NCI-H82 (cell line): Measurements from ENCODE around the gene MT2A.
A peak's percentile ranks its signal among the peaks of the same experiment; 100 is the strongest.

Experiments used
- DNase-seq: peaks from one replicate; lab custom pipeline; 2025; lab: John Stamatoyannopoulos, UW

Gene MT2A

GRCh38 chr16:56608043-56608875 is at the start of gene MT2A:
TSS of gene MT2A (plus strand) at chr16:56608584. CDS start at chr16:56608656, 72 bp downstream.
- DNase-seq: peak; percentile 93

- DNase-seq: no peak
Measured at GRCh38 chr16:56559109-56559508, 49.3 kb upstream of the MT2A start.

DNA sequence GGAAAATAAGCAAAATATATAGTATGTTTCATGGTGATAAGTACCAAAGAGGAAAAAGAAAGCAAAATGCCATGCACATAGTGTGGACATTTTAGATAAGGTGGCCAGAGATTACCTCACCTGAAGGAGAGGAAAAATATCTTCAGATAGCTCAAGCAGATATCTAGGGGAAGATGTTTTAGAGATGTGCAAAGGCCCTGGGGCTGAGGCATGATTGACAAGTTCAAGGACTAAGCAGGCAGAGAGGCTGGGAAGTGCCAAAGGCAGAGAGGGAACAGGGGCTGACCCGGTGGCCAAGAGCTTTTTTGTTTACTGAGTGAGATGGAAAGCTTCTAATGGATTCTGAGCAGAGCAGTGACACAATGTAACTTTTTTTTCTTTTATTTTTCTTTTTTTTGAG is 47.9 kb upstream of the MT2A start:
- DNase-seq: no peak

DNA sequence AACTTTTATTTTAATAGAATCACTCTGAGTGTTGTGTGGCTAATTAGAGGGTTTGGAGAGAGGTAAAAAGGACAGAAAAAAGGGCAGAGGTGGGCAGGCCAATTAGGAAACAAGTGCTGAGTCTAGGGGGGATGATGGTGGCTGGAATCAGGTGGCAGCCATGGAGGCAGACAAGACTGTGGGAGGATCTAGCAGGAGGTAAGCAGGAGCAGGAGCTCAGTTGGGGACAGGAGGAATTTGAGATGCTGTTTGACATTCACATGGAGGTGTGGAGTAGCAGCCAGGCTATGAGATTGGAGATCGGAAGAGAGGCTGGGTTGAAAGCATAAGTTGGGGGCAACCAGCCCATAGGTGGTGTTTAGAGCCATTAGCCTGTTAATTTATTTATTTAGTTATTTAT is 47.3 kb upstream of the MT2A start:
- DNase-seq: no peak

DNA sequence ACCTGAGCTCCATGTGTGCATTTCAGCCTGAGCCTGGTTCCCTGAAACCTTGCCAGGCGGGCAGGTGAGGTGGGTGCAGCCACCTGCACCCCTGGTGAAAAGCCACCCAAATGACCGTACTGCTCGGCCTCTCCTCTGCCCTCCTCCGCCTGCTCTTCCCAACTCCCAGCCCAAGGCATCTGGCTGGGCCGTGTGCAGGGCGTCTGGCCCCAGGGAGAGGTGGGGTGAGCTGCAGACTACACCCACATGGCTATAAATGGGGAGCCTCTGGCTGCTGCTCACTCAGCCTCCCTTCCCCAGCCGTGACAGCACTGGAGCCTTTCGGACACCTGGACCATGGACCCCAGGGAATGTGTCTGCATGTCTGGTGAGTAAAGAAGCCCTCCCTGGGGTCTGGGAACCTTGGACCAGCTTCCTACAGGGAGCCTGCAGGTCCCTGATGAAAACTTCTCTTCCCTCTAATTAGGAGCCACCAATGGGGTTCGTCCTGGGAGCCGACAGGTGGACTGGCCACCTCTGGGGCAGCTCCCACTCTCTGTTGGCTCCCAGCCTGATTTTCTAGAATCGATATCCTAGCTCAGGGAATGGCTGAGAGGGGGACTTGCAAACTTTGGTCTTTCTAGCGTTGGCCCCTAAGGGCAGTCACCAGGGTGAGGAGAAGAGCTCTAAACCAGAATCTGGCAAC is 43.4 kb upstream of the MT2A start, which contains the start of gene MT4:
Gene MT4, plus strand, starts transcription at position 281 of the 685 bp plus-strand sequence. Its CDS starts 56 bp downstream, at position 337.
- no peak for DNase-seq

- peak; percentile 43 for DNase-seq
Measured at GRCh38 chr16:56569971-56570370, 38.4 kb upstream of the MT2A start.

DNA sequence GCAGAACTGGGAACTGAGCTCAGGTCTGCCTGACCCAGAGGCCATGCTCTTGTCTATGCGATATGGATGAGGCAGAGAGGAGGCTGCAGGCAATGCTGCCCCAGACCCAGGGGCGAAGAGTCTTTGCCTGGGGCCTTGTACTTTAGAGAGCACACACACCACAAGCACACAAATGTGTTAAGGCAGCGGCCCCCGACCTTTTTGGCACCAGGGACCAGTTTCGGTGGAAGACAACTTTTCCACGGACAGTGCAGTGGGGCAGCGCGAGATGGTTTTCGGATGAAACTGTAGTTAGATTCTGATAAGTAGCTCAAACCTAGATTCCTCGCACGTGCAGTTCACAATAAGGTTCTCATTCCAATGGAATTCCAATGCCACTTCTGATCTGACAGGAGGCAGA is 36.9 kb upstream of the MT2A start:
- DNase-seq: no peak

- no peak for DNase-seq
Measured at GRCh38 chr16:56574625-56575024, 33.8 kb upstream of the MT2A start.

DNA sequence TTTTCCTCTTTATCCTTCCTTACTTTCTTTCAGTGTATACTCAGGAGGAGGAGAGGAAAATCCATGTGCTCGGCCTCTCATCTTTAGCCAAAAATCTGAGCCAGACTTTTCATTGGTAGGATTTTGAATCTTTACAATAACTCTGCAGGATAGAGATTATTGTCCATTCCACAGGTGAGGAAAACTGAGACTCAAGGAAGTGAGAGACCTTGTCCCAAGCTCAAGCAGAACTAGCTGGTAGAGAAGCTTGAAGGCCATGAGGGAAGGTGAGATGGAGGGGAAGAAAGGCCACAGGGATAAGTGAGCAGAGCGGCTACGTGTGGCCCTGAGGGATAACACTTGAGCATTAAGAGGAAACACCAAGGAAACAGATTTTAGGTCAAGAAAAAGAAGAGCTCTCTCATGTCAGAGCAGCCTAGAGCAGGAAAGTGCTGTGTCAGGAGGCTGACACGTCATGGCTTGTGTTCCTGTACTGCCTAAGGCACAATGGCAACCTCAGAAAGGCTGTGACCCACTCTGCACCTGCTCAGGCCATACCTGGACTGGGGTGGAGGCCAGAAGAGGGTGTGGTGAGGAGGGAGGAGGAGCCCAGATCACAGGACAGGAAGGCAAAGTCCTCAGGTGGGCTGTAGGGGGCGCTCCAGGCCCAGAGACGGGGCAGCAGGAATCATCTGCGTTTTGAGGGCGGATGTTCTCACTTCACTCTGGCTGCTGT is 31.6 kb upstream of the MT2A start:
- peak; percentile 61 for DNase-seq

DNA sequence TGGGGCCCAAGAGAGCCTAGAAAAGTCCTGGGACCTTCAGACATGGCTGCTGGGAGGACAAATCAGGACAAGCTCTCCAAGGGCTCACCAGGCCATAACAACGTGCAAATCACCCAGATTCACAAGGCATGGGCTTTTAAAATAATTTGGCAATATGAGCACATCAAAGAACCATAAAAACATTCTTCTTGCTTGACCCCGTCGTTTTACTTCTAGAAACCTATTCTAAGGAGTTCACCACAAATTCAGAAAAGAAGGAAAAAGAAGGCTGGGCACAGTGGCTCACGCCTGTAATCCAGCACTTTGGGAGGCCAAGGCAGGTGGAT is 31.1 kb upstream of the MT2A start:
- DNase-seq: no peak

DNA sequence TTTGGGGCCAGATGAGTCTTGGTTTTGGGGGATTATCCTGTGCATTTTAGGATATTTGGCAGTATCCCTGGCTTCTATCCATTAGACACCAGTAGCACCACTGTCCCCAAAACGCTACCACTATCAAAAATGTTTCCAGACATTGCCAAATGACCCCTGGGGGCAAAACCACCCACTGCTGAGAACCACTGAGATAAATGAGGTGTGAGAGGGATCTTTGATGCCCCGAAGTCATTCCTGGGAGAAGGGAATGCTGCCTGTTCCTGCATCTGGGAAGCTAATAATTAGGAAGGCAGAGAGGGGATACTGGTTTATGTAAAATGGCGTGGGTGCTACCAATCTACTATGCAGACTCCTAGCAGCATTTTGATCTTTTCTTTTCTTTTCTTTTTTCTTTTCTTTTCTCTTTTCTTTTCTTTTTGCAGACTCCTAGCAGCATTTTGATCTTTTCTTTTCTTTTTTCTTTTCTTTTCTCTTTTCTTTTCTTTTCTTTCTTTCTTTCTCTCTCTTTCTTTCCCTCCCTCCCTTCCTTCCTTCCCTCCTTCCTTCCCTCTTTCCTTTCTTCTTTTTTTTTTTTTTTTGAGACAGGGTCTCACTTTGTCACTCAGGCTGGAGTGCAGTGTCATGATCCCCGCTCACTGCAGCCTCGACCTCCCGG is 27.9 kb upstream of the MT2A start:
- no peak for DNase-seq

- peak; percentile 2 for DNase-seq
Measured at GRCh38 chr16:56582911-56583310, 25.5 kb upstream of the MT2A start.

DNA sequence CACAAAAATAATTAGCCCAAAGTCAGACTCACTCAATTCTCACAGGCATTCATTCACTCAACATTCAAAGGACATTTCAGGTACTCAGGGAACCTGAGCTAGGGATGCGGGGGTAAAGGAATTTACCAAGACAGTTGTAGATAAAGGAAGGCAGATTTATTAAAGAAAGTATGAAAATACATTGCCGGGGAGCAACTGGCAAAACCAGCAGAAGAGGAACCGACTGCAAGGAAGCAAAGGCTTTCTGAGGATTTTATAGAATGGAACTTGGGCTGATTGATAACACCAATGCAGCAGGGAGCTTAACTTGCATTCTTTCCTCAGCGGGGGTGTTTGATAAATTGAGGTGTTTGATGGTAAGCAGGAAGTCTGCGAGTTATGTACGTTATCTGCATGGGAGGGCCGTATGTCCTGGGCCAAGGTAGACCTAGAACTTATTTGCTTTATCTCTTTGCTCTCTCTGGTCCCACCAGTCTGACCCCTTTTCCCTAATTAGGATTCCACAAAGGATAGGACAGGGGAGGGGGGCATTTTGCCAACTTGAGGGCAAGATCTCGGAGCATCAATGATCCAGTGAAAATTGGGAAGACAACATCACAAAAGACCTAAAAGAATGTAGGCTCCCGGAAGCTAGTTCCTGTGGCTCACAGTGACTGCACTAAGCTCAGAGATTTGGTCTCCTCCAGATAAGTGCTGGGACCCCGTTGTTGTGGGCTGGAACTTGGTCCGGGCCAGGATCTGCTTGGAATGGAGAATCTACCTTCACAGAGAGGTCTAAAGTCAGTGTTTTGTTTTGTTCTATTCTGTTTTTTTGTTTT is 24.8 kb upstream of the MT2A start:
- no peak for DNase-seq

DNA sequence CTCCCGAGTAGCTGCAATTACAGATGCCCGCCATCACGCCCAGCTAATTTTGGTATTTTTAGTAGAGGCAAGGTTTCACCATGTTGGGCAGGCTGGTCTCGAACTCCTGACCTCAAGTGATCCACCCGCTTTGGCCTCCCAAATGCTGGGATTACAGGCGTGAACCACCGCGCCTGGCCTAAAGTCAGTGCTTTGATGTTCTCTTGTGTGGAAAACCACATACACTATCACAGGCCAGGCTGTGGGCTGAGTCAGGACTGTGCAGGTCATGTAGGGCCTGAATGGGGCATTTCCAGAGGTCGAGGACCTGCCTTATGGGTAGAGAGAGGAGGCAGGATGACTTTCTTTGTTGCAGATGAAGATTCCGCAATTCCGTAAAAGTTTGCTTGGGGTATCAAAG is 24.1 kb upstream of the MT2A start:
- DNase-seq: no peak

DNA sequence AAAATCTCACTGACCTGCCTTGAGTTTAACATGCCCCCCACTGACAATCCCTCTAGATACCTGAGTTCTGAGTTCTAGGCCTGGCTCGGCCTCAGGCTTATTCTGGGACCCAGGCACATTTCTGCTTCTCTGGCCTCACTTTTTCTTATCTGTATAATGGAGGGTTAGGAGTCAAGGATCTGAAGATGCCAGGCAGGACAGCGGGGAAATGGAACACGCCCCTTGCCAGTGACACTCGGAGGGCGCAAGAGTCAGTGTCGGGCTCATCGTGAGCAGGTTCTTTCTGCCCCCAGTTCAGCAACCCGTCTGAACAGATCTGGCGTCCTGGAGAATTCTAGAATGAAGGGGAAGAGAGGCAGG is 19.6 kb upstream of the MT2A start:
- DNase-seq: no peak

GRCh38 chr16:56589141-56590039 is 19.0 kb upstream of the MT2A start, which contains the start of gene MT3:
TSS of gene MT3 (plus strand) at chr16:56589528. CDS start at chr16:56589591, 63 bp downstream.
- peak; percentile 32 for DNase-seq

- no peak for DNase-seq
Measured at GRCh38 chr16:56591377-56592060, 16.9 kb upstream of the MT2A start.

GRCh38 chr16:56593573-56594291 is 14.7 kb upstream of the MT2A start:
- DNase-seq: no peak

GRCh38 chr16:56594292-56594619 is 14.1 kb upstream of the MT2A start:
- DNase-seq: no peak
